HEK293 (cell line): Measurements from ENCODE around the gene EFCAB9.

Experiments
- CTCF ChIA-PET: fragments of 350-600 bp; formaldehyde crosslinking; extraction: SDS; loops from one replicate; lab custom pipeline; 2021; ENCODE audit warnings: antibody characterized with exemption; lab: Yijun Ruan, JAX
- POLR2A ChIA-PET: fragments of 300-600 bp; formaldehyde crosslinking; extraction: SDS; loops from one replicate; lab custom pipeline; 2020; ENCODE audit warnings: antibody characterized with exemption, inconsistent platforms; lab: Yijun Ruan, JAX
- H3K27ac ChIP-seq: fragments of 200-500 bp; sonication (Bioruptor generic); 2 replicates; pipeline ENCODE4 v1.5.1; 2014; ENCODE audit warnings: low read depth, low read length, control low read depth, inconsistent platforms; ENCODE audit errors: extremely low read depth
- H3K36me3 ChIP-seq, 2 experiments: fragments of 200-500 bp in 1 of 2; sonication (Bioruptor generic) in 1 of 2; 1 replicate in 1 of 2; 2 replicates in 1 of 2; pipeline ENCODE4 v1.5.1; 2014 to 2017; ENCODE audit warnings: inconsistent platforms in 2 of 2, low read length in 2 of 2; ENCODE audit not compliant: control insufficient read depth in 2 of 2, insufficient read depth in 1 of 2
- H3K4me1 ChIP-seq: fragments of 200-500 bp; sonication (Bioruptor generic); 2 replicates; pipeline ENCODE4 v1.5.1; 2014; ENCODE audit warnings: mild to moderate bottlenecking, low read length, inconsistent platforms; ENCODE audit not compliant: control insufficient read depth, insufficient read depth
- H3K4me3 ChIP-seq: 2 replicates; pipeline ENCODE4 v1.5.1; 2011; ENCODE audit warnings: low read depth, mild to moderate bottlenecking, control low read depth, low read length, moderate library complexity
- H3K9me3 ChIP-seq: fragments of 200-500 bp; sonication (Bioruptor generic); 2 replicates; pipeline ENCODE4 v1.5.1; 2014; ENCODE audit warnings: low read depth, low read length, inconsistent platforms; ENCODE audit not compliant: control insufficient read depth, insufficient read depth
- GLI4 ChIP-seq: fragments of 450-650 bp; formaldehyde crosslinking; IDR thresholded peaks from 2 replicates; pipeline ENCODE4 v1.5.1; 2016; ENCODE audit warnings: missing biosample characterization, missing genetic modification characterization
- KLF16 ChIP-seq: fragments of 450-650 bp; formaldehyde crosslinking; IDR thresholded peaks from 2 replicates; pipeline ENCODE4 v1.5.1; 2017; ENCODE audit warnings: missing biosample characterization, missing genetic modification characterization
- PRDM1 ChIP-seq: fragments of 450-650 bp; formaldehyde crosslinking; IDR thresholded peaks from 2 replicates; pipeline ENCODE4; 2016; ENCODE audit warnings: missing biosample characterization, missing genetic modification characterization
- ZBTB17 ChIP-seq: fragments of 450-650 bp; formaldehyde crosslinking; IDR thresholded peaks from 2 replicates; pipeline ENCODE4 v1.5.1; 2016; ENCODE audit warnings: missing biosample characterization, missing genetic modification characterization
- ZBTB21 ChIP-seq: fragments of 450-650 bp; formaldehyde crosslinking; IDR thresholded peaks from 2 replicates; pipeline ENCODE4 v1.5.1; 2017; ENCODE audit warnings: missing biosample characterization, missing genetic modification characterization
- ZNF221 ChIP-seq: fragments of 450-650 bp; formaldehyde crosslinking; IDR thresholded peaks from 2 replicates; pipeline ENCODE4 v1.5.1; 2017; ENCODE audit warnings: missing biosample characterization, missing genetic modification characterization, borderline replicate concordance
- ZNF416 ChIP-seq: fragments of 450-650 bp; formaldehyde crosslinking; IDR thresholded peaks from 2 replicates; pipeline ENCODE4 v1.5.1; 2016; ENCODE audit warnings: missing biosample characterization, missing genetic modification characterization
- ZNF571 ChIP-seq: fragments of 450-650 bp; formaldehyde crosslinking; IDR thresholded peaks from 2 replicates; pipeline ENCODE4 v1.5.0; 2017; ENCODE audit warnings: missing biosample characterization, missing genetic modification characterization
- ZNF585B ChIP-seq: fragments of 450-650 bp; formaldehyde crosslinking; IDR thresholded peaks from 2 replicates; pipeline ENCODE4 v1.5.1; 2016; ENCODE audit warnings: missing biosample characterization, missing genetic modification characterization
- ZNF600 ChIP-seq: fragments of 450-650 bp; formaldehyde crosslinking; IDR thresholded peaks from 2 replicates; pipeline ENCODE4 v1.5.1; 2016; ENCODE audit warnings: missing biosample characterization, missing genetic modification characterization
- ZNF677 ChIP-seq: fragments of 450-650 bp; IDR thresholded peaks from 2 replicates; pipeline ENCODE4 v1.5.0; 2018; ENCODE audit warnings: missing biosample characterization, mild to moderate bottlenecking, missing genetic modification characterization, moderate library complexity
- TF ChIP-seq, protein P1 (sequence below): fragments of 450-650 bp; formaldehyde crosslinking; IDR thresholded peaks from 2 replicates; pipeline ENCODE4 v1.5.1; 2016; ENCODE audit warnings: missing biosample characterization, missing genetic modification characterization
- TF ChIP-seq, protein P2 (sequence below): fragments of 450-650 bp; formaldehyde crosslinking; IDR thresholded peaks from 2 replicates; pipeline ENCODE4 v1.5.1; 2016; ENCODE audit warnings: missing biosample characterization, missing genetic modification characterization
- TF ChIP-seq, protein P3 (sequence below): fragments of 450-650 bp; formaldehyde crosslinking; IDR thresholded peaks from 2 replicates; pipeline ENCODE4 v1.5.1; 2017; ENCODE audit warnings: missing biosample characterization, missing genetic modification characterization
- TF ChIP-seq, protein P4 (sequence below): fragments of 450-650 bp; formaldehyde crosslinking; IDR thresholded peaks from 2 replicates; pipeline ENCODE4 v1.5.1; 2016; ENCODE audit warnings: missing biosample characterization, missing genetic modification characterization
- TF ChIP-seq, protein P5 (sequence below): fragments of 450-650 bp; formaldehyde crosslinking; IDR thresholded peaks from 2 replicates; pipeline ENCODE4 v1.5.1; 2016; ENCODE audit warnings: missing biosample characterization, missing genetic modification characterization, borderline replicate concordance
- TF ChIP-seq, protein P6 (sequence below): fragments of 450-650 bp; formaldehyde crosslinking; IDR thresholded peaks from 2 replicates; pipeline ENCODE4 v1.5.1; 2016; ENCODE audit warnings: missing biosample characterization, missing genetic modification characterization

EFCAB9 gene

DNA sequence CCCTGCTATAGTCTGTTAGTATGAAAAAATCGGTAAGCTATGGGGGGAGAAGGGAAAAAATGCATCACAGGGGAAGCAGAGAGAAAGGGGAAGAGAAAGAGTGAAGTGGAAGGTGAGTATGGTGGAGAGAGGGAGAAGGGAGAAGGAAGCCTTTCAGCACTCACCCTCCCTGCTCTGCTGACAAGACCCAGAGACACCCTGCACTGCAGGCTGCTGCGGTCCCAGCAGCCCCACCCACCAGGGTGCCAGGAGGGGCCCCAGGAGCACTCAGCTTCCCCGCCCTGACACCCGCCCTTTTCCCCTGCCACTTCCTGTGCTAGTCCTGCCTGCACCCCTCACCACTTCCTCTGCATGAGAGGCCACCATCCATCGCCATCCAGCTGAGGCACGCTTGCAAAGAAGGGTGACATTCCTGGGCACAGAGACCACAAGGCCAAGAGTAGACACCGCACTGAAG, 18.7 kb upstream of the EFCAB9 start (continued):
- TF ChIP-seq, protein P1, sequence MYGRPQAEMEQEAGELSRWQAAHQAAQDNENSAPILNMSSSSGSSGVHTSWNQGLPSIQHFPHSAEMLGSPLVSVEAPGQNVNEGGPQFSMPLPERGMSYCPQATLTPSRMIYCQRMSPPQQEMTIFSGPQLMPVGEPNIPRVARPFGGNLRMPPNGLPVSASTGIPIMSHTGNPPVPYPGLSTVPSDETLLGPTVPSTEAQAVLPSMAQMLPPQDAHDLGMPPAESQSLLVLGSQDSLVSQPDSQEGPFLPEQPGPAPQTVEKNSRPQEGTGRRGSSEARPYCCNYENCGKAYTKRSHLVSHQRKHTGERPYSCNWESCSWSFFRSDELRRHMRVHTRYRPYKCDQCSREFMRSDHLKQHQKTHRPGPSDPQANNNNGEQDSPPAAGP (tag by site-specific recombination): 0 out of 2 replicates have a peak, but pooled peaks have one; percentile 40
- TF ChIP-seq PRDM1 (tag by site-specific recombination): 0 out of 2 replicates have a peak, but pooled peaks have one; percentile 12
- TF ChIP-seq, protein P2, sequence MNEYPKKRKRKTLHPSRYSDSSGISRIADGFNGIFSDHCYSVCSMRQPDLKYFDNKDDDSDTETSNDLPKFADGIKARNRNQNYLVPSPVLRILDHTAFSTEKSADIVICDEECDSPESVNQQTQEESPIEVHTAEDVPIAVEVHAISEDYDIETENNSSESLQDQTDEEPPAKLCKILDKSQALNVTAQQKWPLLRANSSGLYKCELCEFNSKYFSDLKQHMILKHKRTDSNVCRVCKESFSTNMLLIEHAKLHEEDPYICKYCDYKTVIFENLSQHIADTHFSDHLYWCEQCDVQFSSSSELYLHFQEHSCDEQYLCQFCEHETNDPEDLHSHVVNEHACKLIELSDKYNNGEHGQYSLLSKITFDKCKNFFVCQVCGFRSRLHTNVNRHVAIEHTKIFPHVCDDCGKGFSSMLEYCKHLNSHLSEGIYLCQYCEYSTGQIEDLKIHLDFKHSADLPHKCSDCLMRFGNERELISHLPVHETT: no peak
- TF ChIP-seq, protein P3, sequence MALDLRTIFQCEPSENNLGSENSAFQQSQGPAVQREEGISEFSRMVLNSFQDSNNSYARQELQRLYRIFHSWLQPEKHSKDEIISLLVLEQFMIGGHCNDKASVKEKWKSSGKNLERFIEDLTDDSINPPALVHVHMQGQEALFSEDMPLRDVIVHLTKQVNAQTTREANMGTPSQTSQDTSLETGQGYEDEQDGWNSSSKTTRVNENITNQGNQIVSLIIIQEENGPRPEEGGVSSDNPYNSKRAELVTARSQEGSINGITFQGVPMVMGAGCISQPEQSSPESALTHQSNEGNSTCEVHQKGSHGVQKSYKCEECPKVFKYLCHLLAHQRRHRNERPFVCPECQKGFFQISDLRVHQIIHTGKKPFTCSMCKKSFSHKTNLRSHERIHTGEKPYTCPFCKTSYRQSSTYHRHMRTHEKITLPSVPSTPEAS: no peak
- TF ChIP-seq, protein P4, sequence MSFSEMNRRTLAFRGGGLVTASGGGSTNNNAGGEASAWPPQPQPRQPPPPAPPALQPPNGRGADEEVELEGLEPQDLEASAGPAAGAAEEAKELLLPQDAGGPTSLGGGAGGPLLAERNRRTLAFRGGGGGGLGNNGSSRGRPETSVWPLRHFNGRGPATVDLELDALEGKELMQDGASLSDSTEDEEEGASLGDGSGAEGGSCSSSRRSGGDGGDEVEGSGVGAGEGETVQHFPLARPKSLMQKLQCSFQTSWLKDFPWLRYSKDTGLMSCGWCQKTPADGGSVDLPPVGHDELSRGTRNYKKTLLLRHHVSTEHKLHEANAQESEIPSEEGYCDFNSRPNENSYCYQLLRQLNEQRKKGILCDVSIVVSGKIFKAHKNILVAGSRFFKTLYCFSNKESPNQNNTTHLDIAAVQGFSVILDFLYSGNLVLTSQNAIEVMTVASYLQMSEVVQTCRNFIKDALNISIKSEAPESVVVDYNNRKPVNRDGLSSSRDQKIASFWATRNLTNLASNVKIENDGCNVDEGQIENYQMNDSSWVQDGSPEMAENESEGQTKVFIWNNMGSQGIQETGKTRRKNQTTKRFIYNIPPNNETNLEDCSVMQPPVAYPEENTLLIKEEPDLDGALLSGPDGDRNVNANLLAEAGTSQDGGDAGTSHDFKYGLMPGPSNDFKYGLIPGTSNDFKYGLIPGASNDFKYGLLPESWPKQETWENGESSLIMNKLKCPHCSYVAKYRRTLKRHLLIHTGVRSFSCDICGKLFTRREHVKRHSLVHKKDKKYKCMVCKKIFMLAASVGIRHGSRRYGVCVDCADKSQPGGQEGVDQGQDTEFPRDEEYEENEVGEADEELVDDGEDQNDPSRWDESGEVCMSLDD (tag by site-specific recombination): no peak
- TF ChIP-seq ZNF221 (tag by site-specific recombination): no peak

DNA sequence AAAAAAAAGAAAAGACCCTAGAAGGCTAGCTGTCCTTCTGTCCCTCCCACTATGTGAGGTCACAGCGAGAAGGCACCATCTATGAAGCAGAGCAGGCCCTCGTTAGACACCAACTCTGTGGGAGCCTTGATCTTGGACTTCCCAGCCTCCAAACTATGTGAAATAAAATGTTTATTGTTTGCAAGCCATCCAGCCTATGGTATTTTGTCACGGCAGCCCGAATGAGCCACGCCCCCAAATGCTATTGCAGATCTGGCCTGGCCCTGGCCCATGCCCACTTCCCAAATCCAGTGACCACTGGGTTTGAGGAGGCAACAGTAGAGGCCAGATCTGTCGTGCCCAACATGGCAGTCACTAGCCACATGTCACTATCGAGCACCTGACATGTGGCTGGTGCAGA, 16.8 kb upstream of the EFCAB9 start:
- peaks cover 2% of the 10 kb centered on the region; the same call in 1 of the 2 replicates for H3K4me1 ChIP-seq
- no peaks in the 10 kb centered on the region for H3K9me3 ChIP-seq
- CTCF ChIA-PET: no interaction called here
- POLR2A ChIA-PET: interaction anchor here (1.2 kb wide), 1 partner anchor 11 kb away, joined by 3 read pairs; the partner anchor contains the start of gene STK10
- TF ChIP-seq ZNF677 (no peak), ZNF416 (tag by site-specific recombination) (no peak), ZNF571 (tag by site-specific recombination) (no peak), ZBTB17 (no peak), KLF16 (tag by site-specific recombination) (no peak)
- no peak overlapping the region for H3K4me3 ChIP-seq
- H3K36me3 ChIP-seq: no peaks in the 10 kb centered on the region
- no peak overlapping the region for H3K27ac ChIP-seq

DNA sequence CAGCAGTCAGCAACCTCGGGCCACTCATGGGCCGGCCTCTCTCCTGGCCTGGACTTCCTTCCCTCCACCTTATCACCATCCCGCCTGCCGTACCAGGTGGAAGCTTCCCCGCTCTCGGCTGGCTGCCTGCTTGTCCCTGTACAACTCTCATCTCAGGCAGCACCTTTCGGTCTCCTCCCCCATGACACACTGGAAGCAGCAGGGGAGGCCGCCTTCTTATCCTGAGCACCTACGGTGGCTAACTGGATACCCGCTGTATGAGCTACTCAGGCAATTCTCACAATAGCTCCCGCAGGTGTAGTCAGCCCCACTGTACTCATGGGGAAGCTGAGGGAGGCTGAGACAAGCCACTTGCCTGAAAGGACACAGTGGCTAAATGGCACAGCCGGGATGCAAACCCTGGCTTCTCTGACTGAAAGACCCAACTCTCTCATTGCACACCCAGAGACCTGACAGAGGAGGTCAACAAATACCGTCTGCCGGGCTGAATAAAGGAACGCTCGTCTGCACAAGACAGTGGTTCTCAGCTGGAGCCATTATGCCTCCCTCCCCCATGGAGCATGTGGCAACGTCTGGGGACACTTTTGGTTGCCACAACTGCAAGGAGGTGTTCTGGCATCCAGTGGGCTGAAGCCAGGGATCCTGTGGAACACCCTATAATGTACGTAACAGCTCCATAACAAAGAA, 15.5 kb upstream of the EFCAB9 start:
- TF ChIP-seq GLI4 (tag by site-specific recombination) (no peak), ZNF600 (tag by site-specific recombination) (peak; percentile 11; the same call in 1 of the 2 replicates), ZNF585B (tag by site-specific recombination) (no peak), ZBTB21 (tag by site-specific recombination) (no peak)
- TF ChIP-seq, protein P5, sequence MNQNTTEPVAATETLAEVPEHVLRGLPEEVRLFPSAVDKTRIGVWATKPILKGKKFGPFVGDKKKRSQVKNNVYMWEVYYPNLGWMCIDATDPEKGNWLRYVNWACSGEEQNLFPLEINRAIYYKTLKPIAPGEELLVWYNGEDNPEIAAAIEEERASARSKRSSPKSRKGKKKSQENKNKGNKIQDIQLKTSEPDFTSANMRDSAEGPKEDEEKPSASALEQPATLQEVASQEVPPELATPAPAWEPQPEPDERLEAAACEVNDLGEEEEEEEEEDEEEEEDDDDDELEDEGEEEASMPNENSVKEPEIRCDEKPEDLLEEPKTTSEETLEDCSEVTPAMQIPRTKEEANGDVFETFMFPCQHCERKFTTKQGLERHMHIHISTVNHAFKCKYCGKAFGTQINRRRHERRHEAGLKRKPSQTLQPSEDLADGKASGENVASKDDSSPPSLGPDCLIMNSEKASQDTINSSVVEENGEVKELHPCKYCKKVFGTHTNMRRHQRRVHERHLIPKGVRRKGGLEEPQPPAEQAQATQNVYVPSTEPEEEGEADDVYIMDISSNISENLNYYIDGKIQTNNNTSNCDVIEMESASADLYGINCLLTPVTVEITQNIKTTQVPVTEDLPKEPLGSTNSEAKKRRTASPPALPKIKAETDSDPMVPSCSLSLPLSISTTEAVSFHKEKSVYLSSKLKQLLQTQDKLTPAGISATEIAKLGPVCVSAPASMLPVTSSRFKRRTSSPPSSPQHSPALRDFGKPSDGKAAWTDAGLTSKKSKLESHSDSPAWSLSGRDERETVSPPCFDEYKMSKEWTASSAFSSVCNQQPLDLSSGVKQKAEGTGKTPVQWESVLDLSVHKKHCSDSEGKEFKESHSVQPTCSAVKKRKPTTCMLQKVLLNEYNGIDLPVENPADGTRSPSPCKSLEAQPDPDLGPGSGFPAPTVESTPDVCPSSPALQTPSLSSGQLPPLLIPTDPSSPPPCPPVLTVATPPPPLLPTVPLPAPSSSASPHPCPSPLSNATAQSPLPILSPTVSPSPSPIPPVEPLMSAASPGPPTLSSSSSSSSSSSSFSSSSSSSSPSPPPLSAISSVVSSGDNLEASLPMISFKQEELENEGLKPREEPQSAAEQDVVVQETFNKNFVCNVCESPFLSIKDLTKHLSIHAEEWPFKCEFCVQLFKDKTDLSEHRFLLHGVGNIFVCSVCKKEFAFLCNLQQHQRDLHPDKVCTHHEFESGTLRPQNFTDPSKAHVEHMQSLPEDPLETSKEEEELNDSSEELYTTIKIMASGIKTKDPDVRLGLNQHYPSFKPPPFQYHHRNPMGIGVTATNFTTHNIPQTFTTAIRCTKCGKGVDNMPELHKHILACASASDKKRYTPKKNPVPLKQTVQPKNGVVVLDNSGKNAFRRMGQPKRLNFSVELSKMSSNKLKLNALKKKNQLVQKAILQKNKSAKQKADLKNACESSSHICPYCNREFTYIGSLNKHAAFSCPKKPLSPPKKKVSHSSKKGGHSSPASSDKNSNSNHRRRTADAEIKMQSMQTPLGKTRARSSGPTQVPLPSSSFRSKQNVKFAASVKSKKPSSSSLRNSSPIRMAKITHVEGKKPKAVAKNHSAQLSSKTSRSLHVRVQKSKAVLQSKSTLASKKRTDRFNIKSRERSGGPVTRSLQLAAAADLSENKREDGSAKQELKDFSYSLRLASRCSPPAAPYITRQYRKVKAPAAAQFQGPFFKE (tag by site-specific recombination): no peak
- TF ChIP-seq, protein P6, sequence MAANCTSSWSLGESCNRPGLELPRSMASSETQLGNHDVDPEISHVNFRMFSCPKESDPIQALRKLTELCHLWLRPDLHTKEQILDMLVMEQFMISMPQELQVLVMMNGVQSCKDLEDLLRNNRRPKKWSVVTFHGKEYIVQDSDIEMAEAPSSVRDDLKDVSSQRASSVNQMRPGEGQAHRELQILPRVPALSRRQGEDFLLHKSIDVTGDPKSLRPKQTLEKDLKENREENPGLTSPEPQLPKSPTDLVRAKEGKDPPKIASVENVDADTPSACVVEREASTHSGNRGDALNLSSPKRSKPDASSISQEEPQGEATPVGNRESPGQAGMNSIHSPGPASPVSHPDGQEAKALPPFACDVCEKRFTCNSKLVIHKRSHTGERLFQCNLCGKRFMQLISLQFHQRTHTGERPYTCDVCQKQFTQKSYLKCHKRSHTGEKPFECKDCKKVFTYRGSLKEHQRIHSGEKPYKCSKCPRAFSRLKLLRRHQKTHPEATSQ (tag by site-specific recombination): no peak
- peaks cover 2% of the 10 kb centered on the region; the same call in 1 of the 2 replicates for H3K4me1 ChIP-seq
- no peaks in the 10 kb centered on the region for H3K9me3 ChIP-seq
- ChIA-PET POLR2A (interaction anchor here (1.2 kb wide), 2 partner anchors 10 to 115 kb away, joined by 3 read pairs; partner anchors contain the start of gene STK10), CTCF (interaction anchor here (0.5 to 0.7 kb wide), 3 partner anchors 10 to 520 kb away, joined by 3 to 4 read pairs (median 3); no protein-coding TSS in a partner anchor)
- H3K27ac ChIP-seq: no peak overlapping the region
- H3K36me3 ChIP-seq: no peaks in the 10 kb centered on the region
- no peak overlapping the region for H3K4me3 ChIP-seq
